ENCODE data around the gene SAMD7. TPM values are rescaled to one million over a fixed set of nuclear protein-coding genes. Genes with fewer than 3 reads are reported as not detected.

Gene SAMD7
- total and polyA plus RNA-seq, 2 of the 13 experiments (the other 11 are each of a cell fraction or from before 2014, with no cell fraction given) = not detected

GRCh38 chr3:169865176-169865767 lies 46.1 kb upstream of the SAMD7 start (continued):
- TF ChIP-seq TOE1 (CRISPR knock-in tag; IDR thresholded peaks at IDR 0.05) = no peak
- no peak for TF ChIP-seq GTF2F1 (IDR thresholded peaks at IDR 0.05; ENCODE audit: low read length)
- TF ChIP-seq ZBTB38 (CRISPR knock-in tag; IDR thresholded peaks at IDR 0.05) = no peak
- TF ChIP-seq ZBTB1 (CRISPR knock-in tag; IDR thresholded peaks at IDR 0.05; ENCODE audit: borderline replicate concordance) = no peak
- no peak for TF ChIP-seq HBP1 (CRISPR knock-in tag; IDR thresholded peaks at IDR 0.05; ENCODE audit: low read depth)
- TF ChIP-seq SMARCE1 (IDR thresholded peaks at IDR 0.05; ENCODE audit: borderline replicate concordance) = no peak
- no peak for TF ChIP-seq ZBTB34 (CRISPR knock-in tag; IDR thresholded peaks at IDR 0.05)
- TF ChIP-seq ZSCAN31 (CRISPR knock-in tag; IDR thresholded peaks at IDR 0.05; ENCODE audit: low read depth) = no peak
- TF ChIP-seq RBFOX2 (IDR thresholded peaks at IDR 0.05; ENCODE audit: low read depth, low read length) = no peak
- no peak for TF ChIP-seq SNAPC5 (CRISPR knock-in tag; IDR thresholded peaks at IDR 0.05; ENCODE audit: borderline replicate concordance)
